ENCODE data around the gene TIMP4.

- TF ChIP-seq JUND (IDR thresholded peaks at IDR 0.05) (no peak), CTCF (IDR thresholded peaks at IDR 0.05) (no peak), CHD2 (IDR thresholded peaks at IDR 0.05; ENCODE audit: low read length, partially characterized antibody) (no peak), MAX (IDR thresholded peaks at IDR 0.05; ENCODE audit: low read depth) (no peak), EP300 (IDR thresholded peaks at IDR 0.05; ENCODE audit: borderline replicate concordance in 1 of 2, low read depth in 1 of 2, low read length in 1 of 2) (no peak), FOXM1 (IDR thresholded peaks at IDR 0.05; ENCODE audit: low read depth) (no peak), GABPA (IDR thresholded peaks at IDR 0.05; ENCODE audit: low read depth) (no peak), SMC3 (IDR thresholded peaks at IDR 0.05; ENCODE audit: low read depth, low read length) (no peak), USF2 (IDR thresholded peaks at IDR 0.05; ENCODE audit: borderline replicate concordance, low read depth, low read length) (no peak), NRF1 (IDR thresholded peaks at IDR 0.05; ENCODE audit: low read depth, low read length) (no peak), MXI1 (IDR thresholded peaks at IDR 0.05; ENCODE audit: low read depth, low read length) (no peak), SIN3A (IDR thresholded peaks at IDR 0.05; ENCODE audit: borderline replicate concordance, low read depth, low read length) (no peak)
- TF ChIP-seq, protein P1, sequence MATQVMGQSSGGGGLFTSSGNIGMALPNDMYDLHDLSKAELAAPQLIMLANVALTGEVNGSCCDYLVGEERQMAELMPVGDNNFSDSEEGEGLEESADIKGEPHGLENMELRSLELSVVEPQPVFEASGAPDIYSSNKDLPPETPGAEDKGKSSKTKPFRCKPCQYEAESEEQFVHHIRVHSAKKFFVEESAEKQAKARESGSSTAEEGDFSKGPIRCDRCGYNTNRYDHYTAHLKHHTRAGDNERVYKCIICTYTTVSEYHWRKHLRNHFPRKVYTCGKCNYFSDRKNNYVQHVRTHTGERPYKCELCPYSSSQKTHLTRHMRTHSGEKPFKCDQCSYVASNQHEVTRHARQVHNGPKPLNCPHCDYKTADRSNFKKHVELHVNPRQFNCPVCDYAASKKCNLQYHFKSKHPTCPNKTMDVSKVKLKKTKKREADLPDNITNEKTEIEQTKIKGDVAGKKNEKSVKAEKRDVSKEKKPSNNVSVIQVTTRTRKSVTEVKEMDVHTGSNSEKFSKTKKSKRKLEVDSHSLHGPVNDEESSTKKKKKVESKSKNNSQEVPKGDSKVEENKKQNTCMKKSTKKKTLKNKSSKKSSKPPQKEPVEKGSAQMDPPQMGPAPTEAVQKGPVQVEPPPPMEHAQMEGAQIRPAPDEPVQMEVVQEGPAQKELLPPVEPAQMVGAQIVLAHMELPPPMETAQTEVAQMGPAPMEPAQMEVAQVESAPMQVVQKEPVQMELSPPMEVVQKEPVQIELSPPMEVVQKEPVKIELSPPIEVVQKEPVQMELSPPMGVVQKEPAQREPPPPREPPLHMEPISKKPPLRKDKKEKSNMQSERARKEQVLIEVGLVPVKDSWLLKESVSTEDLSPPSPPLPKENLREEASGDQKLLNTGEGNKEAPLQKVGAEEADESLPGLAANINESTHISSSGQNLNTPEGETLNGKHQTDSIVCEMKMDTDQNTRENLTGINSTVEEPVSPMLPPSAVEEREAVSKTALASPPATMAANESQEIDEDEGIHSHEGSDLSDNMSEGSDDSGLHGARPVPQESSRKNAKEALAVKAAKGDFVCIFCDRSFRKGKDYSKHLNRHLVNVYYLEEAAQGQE (IDR thresholded peaks at IDR 0.05; ENCODE audit: low read depth, low read length): no peak
- TF ChIP-seq, protein P2, sequence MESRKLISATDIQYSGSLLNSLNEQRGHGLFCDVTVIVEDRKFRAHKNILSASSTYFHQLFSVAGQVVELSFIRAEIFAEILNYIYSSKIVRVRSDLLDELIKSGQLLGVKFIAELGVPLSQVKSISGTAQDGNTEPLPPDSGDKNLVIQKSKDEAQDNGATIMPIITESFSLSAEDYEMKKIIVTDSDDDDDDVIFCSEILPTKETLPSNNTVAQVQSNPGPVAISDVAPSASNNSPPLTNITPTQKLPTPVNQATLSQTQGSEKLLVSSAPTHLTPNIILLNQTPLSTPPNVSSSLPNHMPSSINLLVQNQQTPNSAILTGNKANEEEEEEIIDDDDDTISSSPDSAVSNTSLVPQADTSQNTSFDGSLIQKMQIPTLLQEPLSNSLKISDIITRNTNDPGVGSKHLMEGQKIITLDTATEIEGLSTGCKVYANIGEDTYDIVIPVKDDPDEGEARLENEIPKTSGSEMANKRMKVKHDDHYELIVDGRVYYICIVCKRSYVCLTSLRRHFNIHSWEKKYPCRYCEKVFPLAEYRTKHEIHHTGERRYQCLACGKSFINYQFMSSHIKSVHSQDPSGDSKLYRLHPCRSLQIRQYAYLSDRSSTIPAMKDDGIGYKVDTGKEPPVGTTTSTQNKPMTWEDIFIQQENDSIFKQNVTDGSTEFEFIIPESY (IDR thresholded peaks at IDR 0.05; ENCODE audit: borderline replicate concordance, low read depth): no peak
Observed at GRCh38 chr3:12159227-12159601, 502 bp upstream of the TIMP4 start.

Measured in SK-N-SH (cell line).